Endothelial cell of umbilical vein (primary cell): ENCODE measurements around the gene DNAJC3.

Experiments
- EZH2 ChIP-seq: IDR thresholded peaks from 2 replicates; pipeline ENCODE4 v1.6.1; 2012; ENCODE audit warnings: borderline replicate concordance, low read depth, mild to moderate bottlenecking, moderate library complexity, low read length, inconsistent platforms; ENCODE audit not compliant: severe bottlenecking
- FOS ChIP-seq: IDR thresholded peaks from 2 replicates; pipeline ENCODE4 v1.6.1; 2011; ENCODE audit warnings: mild to moderate bottlenecking, low read length, moderate library complexity, borderline replicate concordance; ENCODE audit not compliant: insufficient read depth
- GATA2 ChIP-seq: IDR thresholded peaks from 2 replicates; pipeline ENCODE4 v1.7.0; 2011; ENCODE audit warnings: low read depth, mild to moderate bottlenecking, moderate library complexity, mixed read lengths, low read length; ENCODE audit not compliant: insufficient read length, insufficient read depth
- JUN ChIP-seq: IDR thresholded peaks from 2 replicates; pipeline ENCODE4 v1.6.1; 2011; ENCODE audit warnings: borderline replicate concordance, low read depth; ENCODE audit not compliant: insufficient read length, insufficient read depth
- MAX ChIP-seq: IDR thresholded peaks from 2 replicates; pipeline ENCODE4 v1.6.1; 2011; ENCODE audit not compliant: insufficient read depth, insufficient read length
- MYC ChIP-seq: IDR thresholded peaks from one replicate; pipeline ENCODE4 v1.6.1; 2011; ENCODE audit warnings: mild to moderate bottlenecking, low read depth, low read length
- POLR2A ChIP-seq: IDR thresholded peaks from 2 replicates; pipeline ENCODE4 v1.6.1; 2012; ENCODE audit warnings: low read depth, mild to moderate bottlenecking, control low read depth, low read length
- POLR2AphosphoS5 ChIP-seq: IDR thresholded peaks from 2 replicates; pipeline ENCODE4 v1.6.1; 2012; ENCODE audit warnings: low read depth, mild to moderate bottlenecking, control low read depth, low read length, moderate library complexity; ENCODE audit not compliant: insufficient read depth
- TF ChIP-seq, protein P1 (sequence below), 2 donors: IDR thresholded peaks; 1 replicate in 1 of 2; 2 replicates in 1 of 2; pipeline ENCODE4 v1.5.1; 2011; ENCODE audit warnings: low read length in 2 of 2, mild to moderate bottlenecking in 2 of 2, moderate library complexity in 2 of 2, control low read depth in 1 of 2, inconsistent platforms in 1 of 2, low read depth in 1 of 2; ENCODE audit not compliant: insufficient read depth in 1 of 2; ENCODE audit errors: extremely low read depth in 1 of 2

GRCh38 chr13:95749545-95749944, 72.6 kb downstream of the DNAJC3 start:
- TF ChIP-seq, protein P1, sequence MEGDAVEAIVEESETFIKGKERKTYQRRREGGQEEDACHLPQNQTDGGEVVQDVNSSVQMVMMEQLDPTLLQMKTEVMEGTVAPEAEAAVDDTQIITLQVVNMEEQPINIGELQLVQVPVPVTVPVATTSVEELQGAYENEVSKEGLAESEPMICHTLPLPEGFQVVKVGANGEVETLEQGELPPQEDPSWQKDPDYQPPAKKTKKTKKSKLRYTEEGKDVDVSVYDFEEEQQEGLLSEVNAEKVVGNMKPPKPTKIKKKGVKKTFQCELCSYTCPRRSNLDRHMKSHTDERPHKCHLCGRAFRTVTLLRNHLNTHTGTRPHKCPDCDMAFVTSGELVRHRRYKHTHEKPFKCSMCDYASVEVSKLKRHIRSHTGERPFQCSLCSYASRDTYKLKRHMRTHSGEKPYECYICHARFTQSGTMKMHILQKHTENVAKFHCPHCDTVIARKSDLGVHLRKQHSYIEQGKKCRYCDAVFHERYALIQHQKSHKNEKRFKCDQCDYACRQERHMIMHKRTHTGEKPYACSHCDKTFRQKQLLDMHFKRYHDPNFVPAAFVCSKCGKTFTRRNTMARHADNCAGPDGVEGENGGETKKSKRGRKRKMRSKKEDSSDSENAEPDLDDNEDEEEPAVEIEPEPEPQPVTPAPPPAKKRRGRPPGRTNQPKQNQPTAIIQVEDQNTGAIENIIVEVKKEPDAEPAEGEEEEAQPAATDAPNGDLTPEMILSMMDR (IDR thresholded peaks at IDR 0.05; ENCODE audit: extremely low read depth in 1 of 2, insufficient read depth in 1 of 2, low read depth in 1 of 2, low read length in 2 of 2): no peak
- no peak for TF ChIP-seq POLR2A
- no peak for TF ChIP-seq EZH2
- no peak for TF ChIP-seq POLR2AphosphoS5
- no peak for TF ChIP-seq FOS
- TF ChIP-seq GATA2: no peak
- no peak for TF ChIP-seq MYC
- no peak for TF ChIP-seq JUN
- no peak for TF ChIP-seq MAX
